ENCODE data around the gene ITGB1. TPM values are rescaled to one million over a fixed set of nuclear protein-coding genes. Genes with fewer than 3 reads are reported as not detected.

Gene ITGB1
- total and polyA plus RNA-seq, 9 of the 15 experiments (the other 6 are each of a cell fraction or from before 2014, with no cell fraction given): 40.2 to 194 (median 155) TPM

DNA sequence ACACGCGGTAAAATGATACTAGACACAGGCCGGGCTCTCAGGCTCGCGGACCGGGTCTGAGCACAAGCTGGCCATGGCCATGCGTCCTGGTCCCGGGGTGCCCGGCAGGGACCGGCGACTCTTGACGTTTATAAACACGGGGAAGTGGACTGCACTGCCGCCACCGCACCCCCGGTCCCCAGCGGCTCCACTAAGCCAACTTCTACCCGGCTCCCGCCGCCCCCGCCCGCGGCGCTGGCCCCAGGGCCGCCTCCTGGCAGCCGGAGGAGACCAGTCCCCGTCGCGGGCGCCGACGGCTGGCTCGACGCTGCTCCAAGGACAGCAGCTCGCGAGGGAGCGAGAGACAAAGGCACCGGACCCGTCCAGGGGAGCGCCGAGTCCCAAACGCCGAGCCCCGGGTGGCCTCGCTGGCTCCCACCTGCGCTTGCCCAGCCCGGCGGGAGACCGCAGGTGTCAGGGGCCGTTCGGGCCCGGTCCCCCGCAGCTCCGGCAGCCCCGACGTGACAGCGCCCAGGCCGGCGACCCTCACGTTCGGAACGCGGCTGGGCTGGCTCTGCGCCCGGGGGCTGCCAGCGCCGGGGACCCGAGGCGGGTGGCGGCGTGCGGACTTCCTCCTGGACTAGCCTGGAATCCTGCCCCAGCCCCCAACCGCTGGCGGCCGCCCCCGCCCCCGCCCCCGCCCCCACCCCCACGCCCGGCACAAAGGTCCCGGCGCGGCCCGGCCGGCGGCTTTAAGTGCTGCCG, 517 bp downstream of the ITGB1 start (continued):
- peak; percentile 19 for TF ChIP-seq POLR2G (IDR thresholded peaks at IDR 0.05; ENCODE audit: low read depth, low read length)
- TF ChIP-seq, protein P1, sequence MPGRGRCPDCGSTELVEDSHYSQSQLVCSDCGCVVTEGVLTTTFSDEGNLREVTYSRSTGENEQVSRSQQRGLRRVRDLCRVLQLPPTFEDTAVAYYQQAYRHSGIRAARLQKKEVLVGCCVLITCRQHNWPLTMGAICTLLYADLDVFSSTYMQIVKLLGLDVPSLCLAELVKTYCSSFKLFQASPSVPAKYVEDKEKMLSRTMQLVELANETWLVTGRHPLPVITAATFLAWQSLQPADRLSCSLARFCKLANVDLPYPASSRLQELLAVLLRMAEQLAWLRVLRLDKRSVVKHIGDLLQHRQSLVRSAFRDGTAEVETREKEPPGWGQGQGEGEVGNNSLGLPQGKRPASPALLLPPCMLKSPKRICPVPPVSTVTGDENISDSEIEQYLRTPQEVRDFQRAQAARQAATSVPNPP (IDR thresholded peaks at IDR 0.05; ENCODE audit: borderline replicate concordance, insufficient read depth, insufficient read length): no peak
- TF ChIP-seq TGIF2 (CRISPR knock-in tag; IDR thresholded peaks at IDR 0.05): peak; percentile 75; the same call in 1 of the 2 replicates
- TF ChIP-seq ZNF707 (CRISPR knock-in tag; conservative IDR thresholded peaks at IDR 0.05): no peak
- no peak for TF ChIP-seq MXI1 (IDR thresholded peaks at IDR 0.05; ENCODE audit: low read depth, low read length)
- TF ChIP-seq TBP (optimal IDR thresholded peaks at IDR 0.05; ENCODE audit: low read depth, low read length): no peak
- no peak for TF ChIP-seq ATF1 (CRISPR knock-in tag; IDR thresholded peaks at IDR 0.05)
- no peak for TF ChIP-seq ATF1 (tag; IDR thresholded peaks at IDR 0.05)
- TF ChIP-seq POLR3A (IDR thresholded peaks at IDR 0.05; ENCODE audit: borderline replicate concordance, extremely low read depth, insufficient read depth, insufficient read length): no peak
- 0 out of 2 replicates have a peak, but pooled peaks have one; percentile 42 for TF ChIP-seq FOXP1 (CRISPR knock-in tag; IDR thresholded peaks at IDR 0.05)
- TF ChIP-seq, protein P2, sequence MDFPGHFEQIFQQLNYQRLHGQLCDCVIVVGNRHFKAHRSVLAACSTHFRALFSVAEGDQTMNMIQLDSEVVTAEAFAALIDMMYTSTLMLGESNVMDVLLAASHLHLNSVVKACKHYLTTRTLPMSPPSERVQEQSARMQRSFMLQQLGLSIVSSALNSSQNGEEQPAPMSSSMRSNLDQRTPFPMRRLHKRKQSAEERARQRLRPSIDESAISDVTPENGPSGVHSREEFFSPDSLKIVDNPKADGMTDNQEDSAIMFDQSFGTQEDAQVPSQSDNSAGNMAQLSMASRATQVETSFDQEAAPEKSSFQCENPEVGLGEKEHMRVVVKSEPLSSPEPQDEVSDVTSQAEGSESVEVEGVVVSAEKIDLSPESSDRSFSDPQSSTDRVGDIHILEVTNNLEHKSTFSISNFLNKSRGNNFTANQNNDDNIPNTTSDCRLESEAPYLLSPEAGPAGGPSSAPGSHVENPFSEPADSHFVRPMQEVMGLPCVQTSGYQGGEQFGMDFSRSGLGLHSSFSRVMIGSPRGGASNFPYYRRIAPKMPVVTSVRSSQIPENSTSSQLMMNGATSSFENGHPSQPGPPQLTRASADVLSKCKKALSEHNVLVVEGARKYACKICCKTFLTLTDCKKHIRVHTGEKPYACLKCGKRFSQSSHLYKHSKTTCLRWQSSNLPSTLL (IDR thresholded peaks at IDR 0.05): no peak
- TF ChIP-seq ILF3 (IDR thresholded peaks at IDR 0.05; ENCODE audit: borderline replicate concordance): no peak
- no peak for TF ChIP-seq RUNX1 (IDR thresholded peaks at IDR 0.05; ENCODE audit: low read depth)
- TF ChIP-seq HIVEP1 (CRISPR knock-in tag; IDR thresholded peaks at IDR 0.05): no peak
- no peak for TF ChIP-seq HNRNPUL1 (IDR thresholded peaks at IDR 0.05; ENCODE audit: low read length)
- TF ChIP-seq, protein P3, sequence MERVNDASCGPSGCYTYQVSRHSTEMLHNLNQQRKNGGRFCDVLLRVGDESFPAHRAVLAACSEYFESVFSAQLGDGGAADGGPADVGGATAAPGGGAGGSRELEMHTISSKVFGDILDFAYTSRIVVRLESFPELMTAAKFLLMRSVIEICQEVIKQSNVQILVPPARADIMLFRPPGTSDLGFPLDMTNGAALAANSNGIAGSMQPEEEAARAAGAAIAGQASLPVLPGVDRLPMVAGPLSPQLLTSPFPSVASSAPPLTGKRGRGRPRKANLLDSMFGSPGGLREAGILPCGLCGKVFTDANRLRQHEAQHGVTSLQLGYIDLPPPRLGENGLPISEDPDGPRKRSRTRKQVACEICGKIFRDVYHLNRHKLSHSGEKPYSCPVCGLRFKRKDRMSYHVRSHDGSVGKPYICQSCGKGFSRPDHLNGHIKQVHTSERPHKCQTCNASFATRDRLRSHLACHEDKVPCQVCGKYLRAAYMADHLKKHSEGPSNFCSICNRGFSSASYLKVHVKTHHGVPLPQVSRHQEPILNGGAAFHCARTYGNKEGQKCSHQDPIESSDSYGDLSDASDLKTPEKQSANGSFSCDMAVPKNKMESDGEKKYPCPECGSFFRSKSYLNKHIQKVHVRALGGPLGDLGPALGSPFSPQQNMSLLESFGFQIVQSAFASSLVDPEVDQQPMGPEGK (CRISPR knock-in tag; IDR thresholded peaks at IDR 0.05; ENCODE audit: borderline replicate concordance): no peak
- TF ChIP-seq LARP7 (IDR thresholded peaks at IDR 0.05): no peak
- no peak; the same call in 1 of the 2 replicates for TF ChIP-seq CTBP1 (IDR thresholded peaks at IDR 0.05; ENCODE audit: borderline replicate concordance)
- TF ChIP-seq ZKSCAN8 (CRISPR knock-in tag; IDR thresholded peaks at IDR 0.05): no peak
- TF ChIP-seq, protein P4, sequence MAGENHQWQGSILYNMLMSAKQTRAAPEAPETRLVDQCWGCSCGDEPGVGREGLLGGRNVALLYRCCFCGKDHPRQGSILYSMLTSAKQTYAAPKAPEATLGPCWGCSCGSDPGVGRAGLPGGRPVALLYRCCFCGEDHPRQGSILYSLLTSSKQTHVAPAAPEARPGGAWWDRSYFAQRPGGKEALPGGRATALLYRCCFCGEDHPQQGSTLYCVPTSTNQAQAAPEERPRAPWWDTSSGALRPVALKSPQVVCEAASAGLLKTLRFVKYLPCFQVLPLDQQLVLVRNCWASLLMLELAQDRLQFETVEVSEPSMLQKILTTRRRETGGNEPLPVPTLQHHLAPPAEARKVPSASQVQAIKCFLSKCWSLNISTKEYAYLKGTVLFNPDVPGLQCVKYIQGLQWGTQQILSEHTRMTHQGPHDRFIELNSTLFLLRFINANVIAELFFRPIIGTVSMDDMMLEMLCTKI (IDR thresholded peaks at IDR 0.05; ENCODE audit: partially characterized antibody): no peak
- TF ChIP-seq ESRRA (IDR thresholded peaks at IDR 0.05; ENCODE audit: borderline replicate concordance, low read depth): 0 out of 2 replicates have a peak, but pooled peaks have one; percentile 16
